GM12891 (cell line): Measurements from ENCODE around the gene KCMF1.

Source experiments
- DNase-seq: peaks from one replicate; pipeline ENCODE4 v3.0.0; 2011; ENCODE audit warnings: low spot score; ENCODE audit not compliant: insufficient read length
- FAIRE-seq: peaks from 2 replicates; lab custom pipeline; 2011; peaks lifted over from hg19 to GRCh38; lab: Jason Lieb, UNC
- PAX5 ChIP-seq: IDR thresholded peaks from 2 replicates; pipeline ENCODE4 v1.6.1; 2011; ENCODE audit warnings: low read length, moderate library complexity, mild to moderate bottlenecking; ENCODE audit not compliant: insufficient read depth, severe bottlenecking
- POLR2A ChIP-seq: IDR thresholded peaks from 2 replicates; pipeline ENCODE4 v1.6.1; 2011; ENCODE audit warnings: low read depth, low read length, control low read depth
- POLR2AphosphoS5 ChIP-seq: IDR thresholded peaks from 2 replicates; pipeline ENCODE4 v1.6.1; 2011; ENCODE audit warnings: low read depth, low read length, control low read depth
- POU2F2 ChIP-seq: IDR thresholded peaks from 2 replicates; pipeline ENCODE4 v1.6.1; 2011; ENCODE audit warnings: low read depth, mild to moderate bottlenecking, control low read depth, low read length, moderate library complexity
- SPI1 ChIP-seq: IDR thresholded peaks from 2 replicates; pipeline ENCODE4 v1.6.1; 2011; ENCODE audit warnings: low read depth, low read length, control low read depth
- TAF1 ChIP-seq: IDR thresholded peaks from 2 replicates; pipeline ENCODE4 v1.6.1; 2011; ENCODE audit warnings: low read depth, low read length, control low read depth

The KCMF1 gene

GRCh38 chr2:85018049-85018447 lies 47.1 kb downstream of the KCMF1 start:
- FAIRE-seq: peak; percentile 43
- no peak for TF ChIP-seq SPI1
- TF ChIP-seq POLR2AphosphoS5: no peak
- no peak for TF ChIP-seq TAF1
- TF ChIP-seq POU2F2: no peak
- no peak for TF ChIP-seq POLR2A
- TF ChIP-seq PAX5: no peak
- DNase-seq: no peak

GRCh38 chr2:85019121-85019520 lies 48.2 kb downstream of the KCMF1 start:
- no peak for TF ChIP-seq PAX5
- no peak for TF ChIP-seq TAF1
- no peak for TF ChIP-seq POLR2AphosphoS5
- no peak for TF ChIP-seq POLR2A
- no peak for TF ChIP-seq SPI1
- no peak for TF ChIP-seq POU2F2
- no peak for FAIRE-seq
- DNase-seq: no peak

DNA sequence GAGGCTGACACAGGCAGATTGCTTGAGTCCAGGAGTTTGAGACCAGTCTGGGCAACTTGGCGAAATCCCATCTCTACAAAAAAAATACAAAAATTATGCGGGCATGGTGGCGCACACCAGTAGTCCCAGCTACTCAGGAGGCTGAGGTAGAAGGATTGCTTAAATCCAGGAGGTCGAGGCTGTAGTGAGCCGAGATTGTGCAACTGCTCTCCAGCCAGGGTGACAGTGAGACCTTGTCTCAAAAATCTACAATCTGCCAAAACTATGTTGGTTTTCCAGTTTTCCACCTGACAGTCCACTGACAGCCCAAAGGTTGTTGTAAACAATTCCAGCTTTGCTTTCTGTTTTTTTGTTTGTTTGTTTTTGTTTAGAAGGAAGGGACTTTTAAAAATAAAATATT lies 51.3 kb downstream of the KCMF1 start:
- FAIRE-seq (no peak), DNase-seq (no peak)
- TF ChIP-seq PAX5 (no peak), POU2F2 (no peak), POLR2A (no peak), TAF1 (no peak), POLR2AphosphoS5 (no peak), SPI1 (no peak)

- TF ChIP-seq PAX5: no peak
- TF ChIP-seq TAF1: no peak
- TF ChIP-seq POLR2A: no peak
- no peak for TF ChIP-seq POLR2AphosphoS5
- no peak for TF ChIP-seq POU2F2
- no peak for TF ChIP-seq SPI1
- DNase-seq (no peak), FAIRE-seq (no peak)
Observed at GRCh38 chr2:85024372-85025047, 53.5 kb downstream of the KCMF1 start.

- TF ChIP-seq PAX5: no peak
- no peak for TF ChIP-seq POLR2A
- TF ChIP-seq POU2F2: no peak
- TF ChIP-seq TAF1: no peak
- no peak for TF ChIP-seq POLR2AphosphoS5
- no peak for TF ChIP-seq SPI1
- DNase-seq (no peak), FAIRE-seq (no peak)
Observed at GRCh38 chr2:85032621-85033020, 61.7 kb downstream of the KCMF1 start.

DNA sequence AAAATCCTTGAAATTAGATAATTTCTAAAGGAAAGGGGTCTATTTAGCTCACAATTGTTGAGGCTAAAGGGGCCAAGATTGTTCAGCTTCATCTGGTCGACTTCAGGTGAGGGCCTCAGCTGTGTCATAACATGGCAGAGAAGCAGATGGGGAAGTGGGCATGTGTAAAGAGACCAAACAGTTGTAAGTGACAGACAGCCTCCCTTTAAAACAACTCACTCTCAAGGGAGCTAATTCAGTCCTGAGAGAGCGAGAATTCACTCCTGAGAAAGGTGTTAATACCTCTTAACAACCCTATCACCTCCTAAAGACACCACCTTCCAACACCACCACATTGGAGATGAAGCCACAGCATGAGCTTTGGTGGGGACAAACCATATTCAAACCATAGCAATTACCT lies 62.4 kb downstream of the KCMF1 start:
- DNase-seq: no peak
- TF ChIP-seq SPI1 (no peak), TAF1 (no peak), POU2F2 (no peak), PAX5 (no peak), POLR2AphosphoS5 (no peak), POLR2A (no peak)
- no peak for FAIRE-seq

- TF ChIP-seq POLR2A: no peak
- TF ChIP-seq POU2F2: no peak
- no peak for TF ChIP-seq TAF1
- FAIRE-seq: no peak
- DNase-seq: no peak
Observed at GRCh38 chr2:85034158-85034557, 63.2 kb downstream of the KCMF1 start.

GRCh38 chr2:85037622-85038021 lies 66.7 kb downstream of the KCMF1 start:
- FAIRE-seq (no peak), DNase-seq (no peak)
- no peak for TF ChIP-seq SPI1
- no peak for TF ChIP-seq POLR2AphosphoS5
- TF ChIP-seq TAF1: no peak
- no peak for TF ChIP-seq POLR2A
- TF ChIP-seq POU2F2: no peak
- no peak for TF ChIP-seq PAX5

- TF ChIP-seq TAF1 (no peak), POLR2AphosphoS5 (no peak), POU2F2 (no peak), SPI1 (no peak), POLR2A (no peak), PAX5 (no peak)
- FAIRE-seq (no peak), DNase-seq (no peak)
Observed at GRCh38 chr2:85042330-85042729, 71.4 kb downstream of the KCMF1 start.
